Hematopoietic multipotent progenitor cell treated with erythropoietin and hydrocortisone succinate and interleukin-3 and kit ligand, for 6 days (in vitro differentiated cells): ENCODE results near the gene OLA1.

Experiments used
- DNase-seq: peaks from one replicate; pipeline ENCODE4 v3.0.0-alpha.2; 2015

The OLA1 gene

GRCh38 chr2:174176898-174177297 lies 71.4 kb downstream of the OLA1 start:
- DNase-seq = no peak

DNA sequence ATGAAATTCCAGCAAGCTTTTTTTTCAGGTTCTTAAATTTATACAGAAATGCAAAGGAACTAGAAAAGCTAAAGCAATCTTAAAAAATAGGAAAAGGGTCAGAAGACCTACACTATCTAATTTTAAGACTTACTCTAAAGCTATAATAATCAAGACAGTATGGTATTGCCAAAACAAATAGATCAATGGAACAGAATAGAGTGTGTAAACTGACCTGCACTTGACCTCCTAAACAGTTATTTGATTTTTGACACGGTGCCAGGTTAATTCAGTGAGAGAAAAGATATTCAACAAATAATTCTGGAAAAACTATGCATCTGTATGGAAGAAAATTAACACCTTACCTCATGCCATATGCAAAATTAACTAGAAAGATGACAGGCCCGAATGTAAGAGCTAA lies 73.6 kb downstream of the OLA1 start:
- DNase-seq = no peak

DNA sequence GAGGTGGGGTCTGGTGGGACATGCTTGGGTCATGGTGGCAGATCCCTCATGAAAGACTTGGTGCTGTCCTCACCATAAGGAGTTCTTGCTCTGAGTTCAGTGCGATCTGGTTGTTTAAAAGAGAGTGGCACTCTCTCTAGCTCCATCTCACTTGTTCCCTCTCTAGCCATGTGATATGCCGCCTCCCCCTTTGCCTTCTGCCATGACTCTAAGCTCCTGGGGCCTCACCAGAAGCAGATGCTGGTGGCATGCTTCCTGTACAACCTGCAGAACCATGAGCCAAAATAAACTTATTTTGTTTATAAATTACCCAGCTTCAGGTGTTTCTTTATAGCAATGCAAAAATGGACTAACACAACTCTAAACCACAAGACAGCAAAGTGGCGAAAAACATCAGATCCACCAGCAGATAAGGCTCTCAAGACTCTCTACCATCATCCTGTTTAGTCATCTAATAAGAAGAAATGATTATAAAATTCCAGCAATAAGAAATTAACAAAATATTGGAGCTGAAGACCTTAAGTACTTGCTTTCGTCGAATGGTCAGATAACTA lies 75.5 kb downstream of the OLA1 start:
- no peak for DNase-seq

GRCh38 chr2:174171686-174172445 lies 76.5 kb downstream of the OLA1 start:
- no peak for DNase-seq

GRCh38 chr2:174169372-174169771 lies 79.0 kb downstream of the OLA1 start:
- no peak for DNase-seq

- no peak for DNase-seq
Observed at GRCh38 chr2:174166261-174166660, 82.1 kb downstream of the OLA1 start.

- DNase-seq = peak; percentile 18
Observed at GRCh38 chr2:174161490-174161889, 86.8 kb downstream of the OLA1 start.

- peak; percentile 73 for DNase-seq
Observed at GRCh38 chr2:174158003-174158402, 90.3 kb downstream of the OLA1 start.

- DNase-seq = peak; percentile 56
Observed at GRCh38 chr2:174157053-174157452, 91.3 kb downstream of the OLA1 start.

- peak; percentile 47 for DNase-seq
Observed at GRCh38 chr2:174153757-174154680, 94.3 kb downstream of the OLA1 start.

GRCh38 chr2:174149530-174149929 lies 98.8 kb downstream of the OLA1 start:
- no peak for DNase-seq

DNA sequence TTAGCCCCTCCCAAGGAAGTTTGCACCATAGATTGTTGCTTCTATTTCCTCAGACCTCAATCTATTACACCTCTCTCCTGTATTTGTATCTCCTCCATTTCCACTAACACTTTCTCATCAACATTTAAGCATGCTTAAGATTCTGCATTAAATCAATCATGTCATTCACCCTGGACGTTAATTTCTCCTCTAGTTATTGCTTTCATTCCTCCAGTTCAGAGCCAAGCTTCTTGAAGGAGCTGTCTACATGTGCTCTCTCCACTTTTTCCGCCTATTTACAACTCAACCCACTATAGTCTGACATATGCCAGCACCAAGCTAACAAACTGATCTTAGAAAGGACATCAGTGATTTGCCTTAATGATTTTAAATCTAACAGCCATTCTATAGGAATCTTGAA lies 99.5 kb downstream of the OLA1 start:
- no peak for DNase-seq

- peak; percentile 30 for DNase-seq
Observed at GRCh38 chr2:174145827-174146226, 102.5 kb downstream of the OLA1 start.

DNA sequence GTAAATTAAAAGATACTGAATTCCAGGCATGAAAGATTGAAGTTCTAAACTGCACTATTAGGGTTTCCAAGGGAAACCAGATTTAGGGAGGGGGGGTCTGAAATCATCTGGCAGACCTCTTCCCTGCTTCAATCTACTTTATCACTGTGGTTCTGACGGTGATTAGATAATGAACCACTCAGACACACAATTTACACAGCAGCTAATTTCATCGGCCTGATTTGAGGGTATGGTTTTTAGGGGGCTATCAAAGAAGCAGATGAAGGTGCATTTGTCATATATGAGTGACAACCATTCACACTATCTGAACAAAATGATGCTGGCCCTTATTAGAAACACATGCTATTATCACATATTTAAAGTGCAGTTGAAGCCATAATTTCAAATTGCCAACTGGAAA lies 106.0 kb downstream of the OLA1 start:
- DNase-seq = no peak

- DNase-seq = peak; percentile 49
Observed at GRCh38 chr2:174138161-174138560, 110.2 kb downstream of the OLA1 start.

- no peak for DNase-seq
Observed at GRCh38 chr2:174135981-174136380, 112.4 kb downstream of the OLA1 start.

GRCh38 chr2:174125090-174125489 lies 123.2 kb downstream of the OLA1 start:
- DNase-seq = no peak

GRCh38 chr2:174124181-174124580 lies 124.2 kb downstream of the OLA1 start:
- DNase-seq = no peak

GRCh38 chr2:174122185-174122584 lies 126.1 kb downstream of the OLA1 start:
- no peak for DNase-seq

- no peak for DNase-seq
Observed at GRCh38 chr2:174121612-174122011, 126.7 kb downstream of the OLA1 start.

GRCh38 chr2:174121175-174121574 lies 127.2 kb downstream of the OLA1 start:
- no peak for DNase-seq

DNA sequence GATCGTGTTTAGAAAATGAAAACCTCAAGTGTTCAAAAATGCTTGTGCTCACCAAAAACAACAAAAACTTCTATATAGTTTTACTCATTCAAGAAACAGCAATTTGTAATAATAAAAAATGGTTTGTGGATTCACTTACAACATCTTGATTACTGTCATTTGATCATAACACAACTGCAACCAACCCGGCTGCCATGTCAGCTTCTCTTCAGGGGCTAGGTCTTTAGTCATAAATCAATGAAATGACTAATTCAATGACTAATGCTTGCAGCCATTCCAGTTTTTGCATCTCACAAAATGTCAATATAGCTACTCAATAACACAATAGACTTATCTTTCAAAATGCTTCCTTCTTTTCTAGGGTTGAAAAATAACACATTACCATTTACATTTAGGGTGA lies 128.0 kb downstream of the OLA1 start:
- no peak for DNase-seq
